ENCODE measurements around the gene PPIF.

PPIF gene

GRCh38 chr10:79303631-79304478, 43.4 kb upstream of the PPIF start:
- DNase-seq (ENCODE audit: extremely low spot score) = no peak
- ChIA-PET CTCF (interaction anchor here (0.8 kb wide), 1 partner anchor 11 kb away, joined by 3 read pairs; no protein-coding TSS in a partner anchor), POLR2A (no interaction called here)
- TF ChIP-seq CTCF (IDR thresholded peaks at IDR 0.05; ENCODE audit: control extremely low read depth, extremely low read depth, low read depth, missing control alignments) = no peak

GRCh38 chr10:79304479-79305087, 42.7 kb upstream of the PPIF start:
- DNase-seq (ENCODE audit: extremely low spot score) = no peak
- no peak for TF ChIP-seq CTCF (IDR thresholded peaks at IDR 0.05; ENCODE audit: control extremely low read depth, extremely low read depth, low read depth, missing control alignments)
- POLR2A ChIA-PET = no interaction called here
- CTCF ChIA-PET = interaction anchor here (0.9 kb wide), 1 partner anchor 13 kb away, joined by 3 read pairs; no protein-coding TSS in a partner anchor

GRCh38 chr10:79305515-79305914, 41.8 kb upstream of the PPIF start:
- ChIA-PET CTCF (interaction anchor here (1.0 kb wide), 1 partner anchor 11 kb away, joined by 3 read pairs; no protein-coding TSS in a partner anchor), POLR2A (no interaction called here)
- TF ChIP-seq CTCF (IDR thresholded peaks at IDR 0.05; ENCODE audit: control extremely low read depth, extremely low read depth, low read depth, missing control alignments) = no peak
- no peak for DNase-seq (ENCODE audit: extremely low spot score)

- ChIA-PET POLR2A (no interaction called here), CTCF (interaction anchor here (1.0 kb wide), 1 partner anchor 12 kb away, joined by 3 read pairs; no protein-coding TSS in a partner anchor)
- no peak for TF ChIP-seq CTCF (IDR thresholded peaks at IDR 0.05; ENCODE audit: control extremely low read depth, extremely low read depth, low read depth, missing control alignments)
- DNase-seq (ENCODE audit: extremely low spot score) = no peak
Observed at GRCh38 chr10:79305988-79306387, 41.3 kb upstream of the PPIF start.

DNA sequence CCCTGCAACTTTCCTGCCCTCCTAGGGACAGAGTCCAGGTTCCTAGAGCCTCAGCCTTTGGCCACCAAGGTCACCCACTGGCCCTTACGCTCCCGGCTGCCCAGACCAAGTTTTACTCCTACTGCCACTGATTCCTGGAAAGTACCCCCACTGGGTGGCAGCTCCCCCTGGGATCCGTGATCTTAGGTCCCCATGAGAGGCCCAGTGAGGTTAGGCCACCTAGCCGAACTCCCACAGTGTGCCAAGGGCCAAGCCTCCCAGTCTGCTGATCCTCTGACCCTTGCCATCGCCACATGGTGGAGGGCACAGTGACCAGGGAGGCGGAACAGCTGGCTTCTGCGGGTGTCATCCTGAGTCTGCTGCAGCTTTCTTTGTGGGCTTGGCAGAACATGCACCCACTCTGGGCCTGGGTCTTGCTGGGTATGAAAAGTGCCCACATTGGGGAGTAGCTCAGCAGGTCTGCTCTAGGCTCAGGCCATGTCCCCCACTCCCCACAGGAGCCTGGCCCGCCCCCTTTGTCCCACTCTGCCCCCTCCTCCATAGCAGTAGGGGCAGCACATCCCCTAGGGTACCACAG, 40.5 kb upstream of the PPIF start:
- CTCF ChIA-PET = interaction anchor here (0.6 kb wide), 1 partner anchor 17 kb away, joined by 3 read pairs; no protein-coding TSS in a partner anchor
- DNase-seq (ENCODE audit: extremely low spot score) = no peak

More for the DNA sequence above, 40.5 kb upstream of the PPIF start:
- TF ChIP-seq CTCF (IDR thresholded peaks at IDR 0.05; ENCODE audit: control extremely low read depth, extremely low read depth, low read depth, missing control alignments) = no peak
- POLR2A ChIA-PET = no interaction called here

Measured in GM10248 (cell line).